Ishikawa (cell line): ENCODE measurements around the gene CHST15.

Experiments used
- CEBPB ChIP-seq: IDR thresholded peaks from 2 replicates; pipeline ENCODE4 v1.6.1; 2012
- CREB1 ChIP-seq: IDR thresholded peaks from 2 replicates; pipeline ENCODE4 v1.6.1; 2012; ENCODE audit warnings: low read depth
- EGR1 ChIP-seq: IDR thresholded peaks from 2 replicates; pipeline ENCODE4 v1.6.1; 2012
- EP300 ChIP-seq: IDR thresholded peaks from 2 replicates; pipeline ENCODE4 v1.6.1; 2012; ENCODE audit warnings: borderline replicate concordance
- FOXM1 ChIP-seq: IDR thresholded peaks from 2 replicates; pipeline ENCODE4 v1.6.1; 2012; ENCODE audit warnings: low read depth, borderline replicate concordance
- MAX ChIP-seq: IDR thresholded peaks from 2 replicates; pipeline ENCODE4 v1.6.1; 2012
- NFIC ChIP-seq: IDR thresholded peaks from 2 replicates; pipeline ENCODE4 v1.6.1; 2012
- RAD21 ChIP-seq: IDR thresholded peaks from 2 replicates; pipeline ENCODE4 v1.6.1; 2012; ENCODE audit warnings: low read depth
- REST ChIP-seq: IDR thresholded peaks from 2 replicates; pipeline ENCODE4 v1.6.1; 2012; ENCODE audit warnings: low read depth, mild to moderate bottlenecking
- TAF1 ChIP-seq: IDR thresholded peaks from 2 replicates; pipeline ENCODE4 v1.6.1; 2012; ENCODE audit warnings: low read depth, mild to moderate bottlenecking
- TCF12 ChIP-seq: IDR thresholded peaks from 2 replicates; pipeline ENCODE4 v1.6.1; 2012; ENCODE audit warnings: low read depth
- TEAD4 ChIP-seq: IDR thresholded peaks from 2 replicates; pipeline ENCODE4 v1.6.1; 2012
- USF1 ChIP-seq: IDR thresholded peaks from 2 replicates; pipeline ENCODE4 v1.6.1; 2012
- YY1 ChIP-seq: IDR thresholded peaks from 2 replicates; pipeline ENCODE4 v1.6.1; 2012; ENCODE audit warnings: low read depth
- ZBTB7A ChIP-seq: IDR thresholded peaks from 2 replicates; pipeline ENCODE4 v1.6.1; 2012; ENCODE audit warnings: low read depth

The CHST15 gene

GRCh38 chr10:124127965-124128810, 34.8 kb upstream of the CHST15 start:
- TF ChIP-seq EGR1: no peak
- no peak for TF ChIP-seq CEBPB
- TF ChIP-seq TAF1: no peak
- TF ChIP-seq EP300: no peak
- TF ChIP-seq RAD21: no peak
- no peak for TF ChIP-seq YY1
- no peak for TF ChIP-seq ZBTB7A
- no peak for TF ChIP-seq NFIC
- TF ChIP-seq TCF12: no peak
- TF ChIP-seq FOXM1: no peak

GRCh38 chr10:124127563-124127962, 34.2 kb upstream of the CHST15 start:
- TF ChIP-seq RAD21 (no peak), CREB1 (no peak), EP300 (no peak), YY1 (no peak), EGR1 (no peak), MAX (no peak), CEBPB (no peak), FOXM1 (no peak), ZBTB7A (no peak), TAF1 (no peak)

GRCh38 chr10:124126983-124127385, 33.6 kb upstream of the CHST15 start:
- TF ChIP-seq EP300 (no peak), EGR1 (no peak), ZBTB7A (no peak), USF1 (no peak), YY1 (no peak), FOXM1 (no peak), MAX (no peak), CEBPB (no peak)

GRCh38 chr10:124126145-124126982, 33.0 kb upstream of the CHST15 start:
- TF ChIP-seq CREB1: no peak
- TF ChIP-seq EP300: no peak
- TF ChIP-seq EGR1: no peak
- no peak for TF ChIP-seq FOXM1
- no peak for TF ChIP-seq TAF1
- no peak for TF ChIP-seq NFIC
- TF ChIP-seq RAD21: no peak

GRCh38 chr10:124125305-124126116, 32.1 kb upstream of the CHST15 start:
- TF ChIP-seq RAD21 (peak; percentile 52), USF1 (no peak), FOXM1 (no peak), NFIC (no peak), CEBPB (no peak)

- no peak for TF ChIP-seq CEBPB
- no peak for TF ChIP-seq MAX
- no peak for TF ChIP-seq YY1
Observed at GRCh38 chr10:124124769-124125161, 31.4 kb upstream of the CHST15 start.

GRCh38 chr10:124124123-124124768, 30.8 kb upstream of the CHST15 start:
- no peak for TF ChIP-seq ZBTB7A
- TF ChIP-seq CREB1: no peak
- TF ChIP-seq USF1: no peak
- TF ChIP-seq YY1: no peak
- no peak for TF ChIP-seq TAF1
- no peak for TF ChIP-seq TEAD4
- TF ChIP-seq NFIC: no peak
- TF ChIP-seq EGR1: no peak
- TF ChIP-seq FOXM1: no peak
- TF ChIP-seq EP300: no peak
- no peak for TF ChIP-seq RAD21
- no peak for TF ChIP-seq REST
- TF ChIP-seq MAX: no peak
- no peak for TF ChIP-seq CEBPB
- TF ChIP-seq TCF12: no peak
